PC-3 (cell line): ENCODE results near the gene SYT1. TPM values are rescaled to one million over a fixed set of nuclear protein-coding genes. Genes with fewer than 3 reads are reported as not detected.
A peak's percentile ranks its signal among the peaks of the same experiment; 100 is the strongest.

Experiments
- ATAC-seq: fragments of 200-7000 bp; cut with Tn5 transposase; 2 replicates; pipeline ENCODE4 v1.9.1; 2020; ENCODE audit warnings: mild to moderate bottlenecking, moderate library complexity
- BruUV-seq: library from RNA; stranded (reverse); fragments of 400-500 nt; replicated peaks from 2 replicates; lab custom pipeline; 2021; lab: Mats Ljungman, UMichigan
- CTCF ChIA-PET: fragments of 300-600 bp; sonication (Branson Sonifier 250); formaldehyde crosslinking; loops from one replicate; lab custom pipeline; 2022; ENCODE audit warnings: antibody characterized with exemption; lab: Charles Lee
- POLR2A ChIA-PET: fragments of 300-600 bp; sonication (Branson Sonifier 250); formaldehyde crosslinking; loops from one replicate; lab custom pipeline; 2022; ENCODE audit warnings: antibody characterized with exemption; ENCODE audit not compliant: unreplicated experiment; lab: Charles Lee
- DNase-seq: peaks from one replicate; pipeline ENCODE4 v3.0.0-alpha.2; 2015
- H2AFZ ChIP-seq: fragments of 300-600 bp; sonication (generic); 2 replicates; pipeline ENCODE4 v1.6.0; 2016; ENCODE audit warnings: antibody characterized with exemption, low read length
- H3F3A ChIP-seq: fragments of 300-600 bp; sonication (generic); one replicate; pipeline ENCODE4 v1.6.0; 2017; ENCODE audit warnings: antibody characterized with exemption, low read length, control low read depth, mild to moderate bottlenecking; ENCODE audit not compliant: unreplicated experiment
- H3K27ac ChIP-seq: fragments of 300-600 bp; sonication (generic); 2 replicates; pipeline ENCODE4 v1.5.1; 2016; ENCODE audit warnings: mild to moderate bottlenecking, low read length
- H3K27me3 ChIP-seq: fragments of 300-600 bp; sonication (generic); 2 replicates; pipeline ENCODE4 v1.6.1; 2016; ENCODE audit warnings: low read length, mixed read lengths
- H3K36me3 ChIP-seq: fragments of 300-600 bp; sonication (generic); 2 replicates; pipeline ENCODE4 v1.6.1; 2016; ENCODE audit warnings: low read depth, mixed run types, low read length, mixed read lengths
- H3K4me1 ChIP-seq: fragments of 300-600 bp; sonication (generic); 2 replicates; pipeline ENCODE4 v1.5.1; 2016; ENCODE audit warnings: low read length; ENCODE audit not compliant: insufficient read depth
- H3K4me2 ChIP-seq: fragments of 300-600 bp; sonication (generic); 2 replicates; pipeline ENCODE4 v1.6.0; 2016; ENCODE audit warnings: low read length
- H3K4me3 ChIP-seq: fragments of 300-600 bp; sonication (generic); 2 replicates; pipeline ENCODE4 v1.5.1; 2016; ENCODE audit warnings: mild to moderate bottlenecking, low read length, mixed read lengths
- H3K79me2 ChIP-seq: fragments of 300-600 bp; sonication (generic); 2 replicates; pipeline ENCODE4 v1.6.1; 2017; ENCODE audit warnings: low read length, mixed read lengths
- H3K9ac ChIP-seq: fragments of 300-600 bp; sonication (generic); 2 replicates; pipeline ENCODE4 v1.6.0; 2016; ENCODE audit warnings: mild to moderate bottlenecking, low read length
- H3K9me2 ChIP-seq: fragments of 300-600 bp; sonication (generic); replicated peaks from 2 replicates; pipeline ENCODE4 v1.6.1; 2016; ENCODE audit warnings: mixed run types, low read length, mixed read lengths
- H3K9me3 ChIP-seq: fragments of 300-600 bp; sonication (generic); 2 replicates; pipeline ENCODE4 v1.6.1; 2016; ENCODE audit warnings: low read length, mixed read lengths
- H4K20me1 ChIP-seq: fragments of 300-600 bp; sonication (generic); 2 replicates; pipeline ENCODE4 v1.6.1; 2016; ENCODE audit warnings: low read length, mixed read lengths
- CTCF ChIP-seq: fragments of 300-600 bp; sonication (generic); conservative IDR thresholded peaks from 2 replicates; pipeline ENCODE4 v1.5.1; 2017; ENCODE audit warnings: antibody characterized with exemption, low read depth, mild to moderate bottlenecking, low read length
- EZH2 ChIP-seq: fragments of 300-600 bp; sonication (generic); IDR thresholded peaks from one replicate; pipeline ENCODE4 v1.6.1; 2017; ENCODE audit warnings: antibody characterized with exemption, mild to moderate bottlenecking, low read length; ENCODE audit not compliant: unreplicated experiment
- EZH2phosphoT487 ChIP-seq: fragments of 300-600 bp; sonication (generic); IDR thresholded peaks from 2 replicates; pipeline ENCODE4 v1.6.1; 2018; ENCODE audit warnings: mild to moderate bottlenecking, antibody characterized with exemption, low read length, borderline replicate concordance
- intact Hi-C: fragments of 100-400 bp; cut with micrococcal nuclease; formaldehyde crosslinking; loops from 2 replicates; pipeline ENCODE4 v1.9.0; 2023
- total RNA-seq: library from RNA; depleted of rRNA; stranded (reverse); fragments of >200 nt; gene quantifications from 2 replicates; pipeline ENCODE4 v1.2.3, GENCODE V29; 2014

SYT1 gene
- total RNA-seq, 1 experiment from 2014 or later = 0.51 TPM

DNA sequence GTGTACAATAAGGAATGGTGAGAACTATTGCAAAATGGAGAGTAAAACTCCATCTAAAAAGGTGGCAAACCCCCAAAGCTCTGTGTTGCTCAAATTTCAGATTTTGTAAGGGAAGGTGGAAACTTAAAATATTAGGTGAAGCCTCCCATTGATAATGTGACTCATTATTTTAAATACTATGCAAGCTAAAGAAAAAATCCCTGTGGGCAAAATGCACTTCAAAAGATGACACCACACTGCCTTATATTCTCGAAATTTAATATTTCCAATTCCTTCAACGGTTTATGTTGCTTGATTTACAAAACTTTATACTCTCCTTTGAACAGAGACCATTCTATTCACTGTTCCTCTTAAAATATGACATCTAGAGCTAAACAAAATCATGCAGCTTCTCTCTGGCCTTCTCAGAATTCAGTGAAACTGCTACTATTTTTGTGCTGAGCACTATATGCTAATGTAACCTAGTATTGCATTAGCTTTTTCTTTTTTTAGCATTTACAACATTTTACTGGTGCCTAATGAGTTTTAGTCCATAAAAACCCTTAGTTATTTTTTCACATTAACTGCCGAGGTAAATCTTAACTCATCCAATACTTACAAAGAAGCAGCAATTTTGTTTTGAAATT, 297.7 kb downstream of the SYT1 start:
- Histone ChIP-seq H3K27ac (no peak overlapping the region), H3K79me2 (no peaks in the 10 kb centered on the region), H3K9ac (no peak overlapping the region), H3K4me2 (no peak overlapping the region), H3K27me3 (no peaks in the 10 kb centered on the region), H4K20me1 (no peaks in the 10 kb centered on the region), H2AFZ (no peak overlapping the region), H3K36me3 (no peaks in the 10 kb centered on the region), H3F3A (no peaks in the 10 kb centered on the region), H3K4me3 (no peak overlapping the region), H3K4me1 (peaks cover 12% of the 10 kb centered on the region; the same call in 1 of the 2 replicates), H3K9me2 (no peaks in the 10 kb centered on the region), H3K9me3 (no peaks in the 10 kb centered on the region)
- intact Hi-C loops = no loop called here
- DNase-seq (no peak), ATAC-seq (0 out of 2 replicates have a peak, but pooled peaks have one; percentile 22)
- ChIA-PET CTCF (no interaction called here), POLR2A (interaction anchor here (0.6 kb wide), 1 partner anchor 134 kb away, joined by 3 read pairs; no protein-coding TSS in a partner anchor)
- no TSS peak for BruUV-seq
- no peak for TF ChIP-seq EZH2phosphoT487
- no peak for TF ChIP-seq CTCF
- TF ChIP-seq EZH2 = no peak

- Histone ChIP-seq H3K27me3 (no peaks in the 10 kb centered on the region), H3K4me2 (no peak overlapping the region), H3K79me2 (no peaks in the 10 kb centered on the region), H3K36me3 (no peaks in the 10 kb centered on the region), H2AFZ (no peak overlapping the region), H3K9me2 (no peaks in the 10 kb centered on the region), H3K9me3 (no peaks in the 10 kb centered on the region), H3K4me3 (no peak overlapping the region), H3K4me1 (peaks cover 12% of the 10 kb centered on the region; the same call in 1 of the 2 replicates), H3F3A (no peaks in the 10 kb centered on the region), H4K20me1 (no peaks in the 10 kb centered on the region), H3K27ac (no peak overlapping the region), H3K9ac (no peak overlapping the region)
- ChIA-PET CTCF (no interaction called here), POLR2A (no interaction called here)
- DNase-seq = no peak
- no peak for TF ChIP-seq CTCF
- TF ChIP-seq EZH2phosphoT487 = no peak
- no peak for TF ChIP-seq EZH2
- intact Hi-C loops = no loop called here
- ATAC-seq = no peak
- BruUV-seq = no TSS peak
Measured at GRCh38 chr12:79162948-79163347, 298.4 kb downstream of the SYT1 start.

DNA sequence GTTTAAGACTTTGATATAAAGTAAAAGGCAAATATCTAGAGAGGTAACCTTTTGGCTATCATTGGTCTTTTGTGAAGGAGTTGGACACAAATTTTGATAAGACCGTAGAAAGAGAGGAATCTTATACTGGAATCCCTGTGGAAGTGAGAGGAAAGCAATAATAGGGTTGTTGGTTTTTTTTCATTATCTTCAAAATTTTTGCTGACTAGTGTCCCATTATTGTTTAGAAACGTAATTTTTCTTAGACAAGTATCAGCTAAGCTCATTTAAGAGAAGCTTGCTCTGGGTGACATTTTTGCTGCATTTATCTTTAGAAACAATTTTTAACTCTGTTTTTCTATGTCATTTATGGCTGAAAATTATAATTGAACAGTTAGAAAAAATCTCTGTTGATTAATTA, 300.3 kb downstream of the SYT1 start:
- ChIA-PET CTCF (no interaction called here), POLR2A (no interaction called here)
- Histone ChIP-seq H3F3A (no peaks in the 10 kb centered on the region), H3K4me2 (no peak overlapping the region), H3K9me3 (no peaks in the 10 kb centered on the region), H4K20me1 (no peaks in the 10 kb centered on the region), H3K4me1 (peaks cover 12% of the 10 kb centered on the region; the same call in 1 of the 2 replicates), H3K79me2 (no peaks in the 10 kb centered on the region), H3K9me2 (no peaks in the 10 kb centered on the region), H3K36me3 (no peaks in the 10 kb centered on the region), H3K9ac (no peak overlapping the region), H3K4me3 (no peak overlapping the region), H3K27ac (no peak overlapping the region), H3K27me3 (no peaks in the 10 kb centered on the region), H2AFZ (no peak overlapping the region)
- BruUV-seq = no TSS peak
- DNase-seq (no peak), ATAC-seq (no peak)
- intact Hi-C loops = no loop called here
- TF ChIP-seq EZH2phosphoT487 = no peak
- no peak for TF ChIP-seq CTCF
- TF ChIP-seq EZH2 = no peak
